GM18498 (cell line): ENCODE data around the gene ZNF814.
"Not testable (repeated sequence)": the region's sequence is repeated elsewhere in the genome, so short reads cannot be mapped to it uniquely, and the experiment has no call there.

Experiments used
- ATAC-seq: cut with Tn5 transposase; IDR thresholded peaks from one replicate; pipeline ENCODE4 v1.9.1; 2021; ENCODE audit warnings: mild to moderate bottlenecking, moderate library complexity; ENCODE audit not compliant: unreplicated experiment

The ZNF814 gene

DNA sequence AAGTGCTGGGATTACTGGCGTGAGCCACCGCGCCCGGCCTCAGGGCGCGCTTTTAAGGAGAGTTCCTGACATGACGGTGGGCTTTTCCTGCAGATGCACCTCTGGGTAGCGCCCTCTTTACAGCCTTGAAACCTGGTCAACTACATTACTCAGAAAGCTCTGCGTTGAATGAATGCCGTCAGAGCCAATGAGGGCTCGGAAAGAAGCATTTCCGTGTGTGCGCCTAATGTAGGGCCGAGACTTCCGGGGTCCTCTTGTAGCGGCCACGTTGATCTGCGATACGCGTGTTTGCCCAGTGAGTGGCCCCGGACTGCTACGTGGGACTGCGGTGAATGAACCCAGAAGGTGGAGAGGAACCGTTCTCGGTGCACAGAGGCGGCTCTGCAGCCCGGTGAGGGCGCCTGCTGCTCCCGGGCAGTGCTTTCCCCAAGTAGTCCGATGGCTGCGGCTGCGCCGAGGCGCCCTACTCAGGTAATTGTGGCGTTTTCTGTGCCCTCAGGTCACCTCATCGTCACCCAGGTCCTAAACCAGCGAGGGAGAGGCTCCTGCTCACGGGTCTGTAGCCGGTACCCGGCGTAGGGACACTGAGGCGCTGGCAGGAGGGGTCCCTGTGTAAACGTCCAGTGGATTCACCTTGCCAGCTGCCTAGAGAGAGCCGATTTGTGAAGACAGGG lies 69.2 kb downstream of the ZNF814 start:
- ATAC-seq: peak; percentile 89

- no peak for ATAC-seq
These were observed 70.5 kb downstream of the ZNF814 start for GRCh38 chr19:57818378-57818777.

DNA sequence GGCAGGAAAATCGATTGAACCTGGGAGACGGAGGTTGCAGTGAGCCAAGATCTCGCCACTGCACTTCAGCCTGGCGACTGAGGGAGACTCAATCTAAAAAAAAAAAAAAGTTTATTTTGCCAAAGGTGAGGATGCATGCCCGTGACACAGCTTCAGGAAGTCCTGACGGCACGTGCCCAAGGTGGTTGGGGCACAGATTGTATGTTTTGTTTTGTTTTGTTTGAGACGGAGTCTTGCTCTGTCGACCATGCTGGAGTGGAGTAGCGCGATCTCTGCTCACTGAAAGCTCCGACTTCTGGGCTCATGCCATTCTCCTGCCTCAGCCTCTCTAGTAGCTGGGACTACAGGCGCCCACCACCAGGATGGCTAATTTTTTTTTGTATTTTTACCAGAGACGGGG lies 70.9 kb downstream of the ZNF814 start:
- ATAC-seq: no peak

GRCh38 chr19:57816652-57817051 lies 72.2 kb downstream of the ZNF814 start:
- ATAC-seq: no peak

- ATAC-seq: no peak
These were observed 73.4 kb downstream of the ZNF814 start for GRCh38 chr19:57815247-57816075.

- peak; percentile 72 for ATAC-seq
These were observed 74.2 kb downstream of the ZNF814 start, which contains the start of gene ZNF552 for GRCh38 chr19:57814505-57815246. Gene ZNF552 (minus strand): TSS chr19:57814913. CDS start chr19:57814743, 170 bp downstream.

DNA sequence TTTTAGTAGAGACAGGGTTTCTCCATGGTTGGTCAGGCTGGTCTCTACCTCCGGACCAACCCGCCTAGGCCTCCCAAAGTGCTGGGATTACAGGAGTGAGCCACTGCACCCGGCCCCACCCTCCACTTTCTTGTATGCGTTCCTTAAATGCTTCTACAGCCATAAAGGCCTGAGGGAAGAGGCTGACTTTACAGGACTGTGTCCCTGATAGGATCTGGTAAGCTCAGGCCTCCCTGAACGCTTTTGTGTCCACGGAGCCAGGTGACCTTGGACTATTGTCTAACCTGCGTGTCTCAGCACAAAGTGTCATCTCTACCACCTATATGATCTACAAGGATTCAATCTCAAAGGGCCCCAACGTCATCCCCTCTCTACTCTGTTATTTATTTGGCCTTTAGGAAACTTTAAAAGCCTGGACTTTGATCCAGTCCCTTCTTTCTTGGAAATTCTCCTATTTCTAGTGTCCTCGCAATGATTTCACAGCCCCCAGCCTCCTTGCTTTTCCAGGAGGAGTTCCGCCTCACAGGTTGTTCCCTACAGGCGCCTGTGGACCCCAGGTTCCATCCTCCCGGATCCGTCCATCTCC lies 74.8 kb downstream of the ZNF814 start:
- ATAC-seq: no peak

DNA sequence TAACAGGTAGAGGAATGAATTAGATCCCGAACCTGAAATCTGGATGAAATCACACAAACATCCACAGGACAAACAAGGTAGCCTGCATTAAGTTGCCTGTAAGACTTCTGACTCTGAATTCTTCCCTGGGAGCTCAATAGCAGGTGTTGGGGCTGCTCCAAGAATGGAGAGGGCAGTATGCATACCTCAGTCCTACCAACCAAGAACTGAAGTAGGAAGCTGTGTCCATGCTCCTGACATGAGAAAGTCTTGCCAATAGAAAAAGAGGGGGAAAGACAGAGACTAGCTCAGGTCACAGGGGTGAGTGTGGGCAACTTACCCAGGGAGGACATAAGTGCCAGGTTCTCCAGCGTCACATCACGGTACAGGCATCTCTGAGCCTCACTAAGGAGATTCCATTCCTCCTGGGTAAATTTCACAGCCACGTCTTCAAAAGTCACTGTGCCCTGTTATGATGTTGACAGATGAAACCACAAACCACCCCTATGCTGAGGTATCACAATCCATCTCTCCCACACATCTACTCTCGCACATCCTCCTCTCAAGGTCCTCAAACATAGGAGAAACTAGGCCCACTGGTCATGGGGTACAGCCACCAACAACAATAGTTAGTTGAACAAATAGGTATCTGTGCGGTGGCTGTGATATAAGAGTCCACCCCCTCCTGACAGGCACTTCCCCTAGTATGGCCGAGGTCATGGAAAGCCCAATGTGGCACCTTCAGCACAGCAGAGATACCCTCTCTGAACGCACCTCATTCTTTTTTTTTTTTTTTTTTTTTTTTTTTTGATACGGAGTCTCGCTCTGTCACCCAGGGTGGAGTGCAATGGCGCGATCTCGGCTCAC lies 75.6 kb downstream of the ZNF814 start:
- ATAC-seq: not testable (repeated sequence)

- ATAC-seq: no peak
These were observed 76.6 kb downstream of the ZNF814 start for GRCh38 chr19:57812226-57812625.

GRCh38 chr19:57810410-57811295 lies 78.2 kb downstream of the ZNF814 start:
- ATAC-seq: not testable (repeated sequence)

DNA sequence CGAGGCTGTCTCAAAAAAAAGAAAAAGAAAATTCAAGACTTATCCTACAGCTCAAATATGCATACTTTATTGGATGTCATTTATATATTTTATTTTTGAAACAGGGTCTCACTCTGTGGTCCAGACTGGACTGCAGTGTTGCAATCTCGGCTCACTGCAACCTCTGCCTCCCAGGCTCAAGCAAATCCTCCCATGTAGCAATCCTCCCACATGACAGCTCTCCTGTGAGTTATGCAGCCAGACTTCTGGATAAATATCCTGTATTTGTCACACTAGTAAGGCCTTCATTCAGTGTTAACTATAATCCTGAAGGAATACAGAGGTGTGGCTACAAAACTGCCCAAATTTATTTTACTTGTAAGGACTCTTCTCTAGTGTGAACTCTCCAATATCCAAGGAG lies 81.3 kb downstream of the ZNF814 start:
- ATAC-seq: no peak

DNA sequence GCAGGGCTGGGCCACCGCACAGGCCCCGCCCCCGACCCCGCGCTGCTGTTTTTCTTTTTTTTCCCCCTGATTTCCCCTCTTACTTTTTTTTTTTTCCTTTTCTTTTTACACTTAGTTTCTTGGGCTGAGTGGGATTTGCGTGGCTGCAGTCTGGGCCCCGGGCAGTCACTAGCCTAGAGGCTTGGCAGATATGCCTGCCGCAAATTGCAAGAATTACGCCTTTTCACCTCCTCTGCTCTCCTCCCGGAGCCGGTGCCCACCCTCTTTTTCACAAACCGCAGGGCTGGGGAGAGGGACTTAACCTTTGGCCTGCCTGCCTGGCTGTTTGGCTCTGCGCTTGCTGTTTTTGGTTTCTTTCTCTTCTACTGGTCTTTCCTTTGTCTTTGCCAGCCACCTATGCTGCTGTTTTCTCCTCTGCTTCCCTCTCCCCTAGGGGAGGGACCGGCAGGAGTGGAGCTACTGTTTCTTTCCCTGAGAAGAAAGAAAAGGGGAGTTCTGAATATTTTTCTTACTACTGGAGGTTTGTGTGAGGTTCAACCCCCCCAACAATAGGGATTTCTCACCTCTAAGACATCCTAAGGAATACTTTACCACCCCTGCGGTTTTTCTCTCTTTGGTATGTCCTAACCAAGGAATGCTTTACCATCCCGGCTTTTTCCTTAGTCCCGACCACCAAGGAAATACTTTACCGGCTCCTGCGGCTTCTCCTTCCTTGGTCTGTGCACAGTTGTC lies 85.1 kb downstream of the ZNF814 start:
- no peak for ATAC-seq

DNA sequence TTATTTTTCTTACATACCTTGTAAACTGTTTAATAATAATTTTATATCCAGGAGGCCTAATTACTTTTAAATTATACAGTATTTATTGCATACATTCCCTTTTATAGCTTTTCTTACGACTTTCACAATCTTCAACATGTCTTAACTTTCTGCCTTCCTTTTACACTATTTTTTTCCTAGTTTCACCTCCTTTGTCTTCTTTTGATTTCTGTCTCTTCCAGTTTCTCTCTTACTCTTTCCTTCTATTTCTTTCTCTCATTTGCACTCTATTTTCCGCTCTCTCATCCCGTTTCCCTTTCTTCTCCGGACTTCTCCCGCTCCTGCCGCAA lies 85.6 kb downstream of the ZNF814 start:
- no peak for ATAC-seq

DNA sequence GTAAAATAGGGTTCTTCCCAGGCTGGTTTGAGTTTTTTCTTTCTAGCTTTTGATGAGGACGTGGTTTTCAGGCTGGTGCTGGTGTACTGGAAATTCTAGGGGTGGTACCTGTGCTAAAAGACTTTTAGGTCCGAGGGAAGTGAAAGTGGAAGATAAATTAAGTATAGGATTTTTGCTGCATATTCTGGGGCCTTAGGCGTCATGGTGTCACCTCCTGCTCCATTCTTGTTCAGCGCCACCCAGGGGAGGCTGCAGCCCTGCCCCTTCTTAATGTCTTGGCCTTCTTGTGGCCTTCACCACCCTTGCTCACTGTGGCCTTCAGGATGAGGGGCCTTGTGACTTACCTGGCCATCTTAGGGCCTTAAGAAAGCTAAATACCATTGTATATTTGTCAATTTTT lies 86.6 kb downstream of the ZNF814 start:
- no peak for ATAC-seq

GRCh38 chr19:57800696-57801095 lies 88.1 kb downstream of the ZNF814 start:
- ATAC-seq: no peak
